Endodermal cell (in vitro differentiated cells): ENCODE results near the gene RP2. TPM values are rescaled to one million over a fixed set of nuclear protein-coding genes. Genes with fewer than 3 reads are reported as not detected.
A peak's percentile ranks its signal among the peaks of the same experiment; 100 is the strongest.

Source experiments
- DNase-seq: peaks from one replicate; pipeline ENCODE4 v3.0.0-alpha.2; 2017
- H3K27ac ChIP-seq: 2 replicates; pipeline ENCODE4 v1.5.1; 2013; ENCODE audit warnings: mild to moderate bottlenecking, low read depth, low read length, moderate library complexity
- H3K27me3 ChIP-seq: 2 replicates; pipeline ENCODE4 v1.6.1; 2013; ENCODE audit warnings: mild to moderate bottlenecking, low read length, moderate library complexity; ENCODE audit not compliant: insufficient read depth, control insufficient read depth, poor library complexity, severe bottlenecking
- H3K36me3 ChIP-seq: 2 replicates; pipeline ENCODE4 v1.7.0; 2013; ENCODE audit warnings: mild to moderate bottlenecking, low read length, moderate library complexity; ENCODE audit not compliant: control insufficient read depth, insufficient read depth
- H3K4me1 ChIP-seq: one replicate; pipeline ENCODE4 v1.7.0; 2013; ENCODE audit warnings: low read length; ENCODE audit not compliant: control insufficient read depth, insufficient read depth
- H3K4me3 ChIP-seq: 2 replicates; pipeline ENCODE4 v1.5.1; 2013; ENCODE audit warnings: mild to moderate bottlenecking, low read length, moderate library complexity
- H3K9ac ChIP-seq: 2 replicates; pipeline ENCODE4 v1.6.1; 2013; ENCODE audit warnings: mild to moderate bottlenecking, low read length, moderate library complexity; ENCODE audit not compliant: poor library complexity, severe bottlenecking; ENCODE audit errors: extremely low read depth
- H3K9me3 ChIP-seq: 2 replicates; pipeline ENCODE4 v1.6.1; 2013; ENCODE audit warnings: mild to moderate bottlenecking, low read length, moderate library complexity; ENCODE audit not compliant: control insufficient read depth
- H3K27ac Mint-ChIP-seq: 2 replicates; pipeline ENCODE4 v1.8.0; 2020; ENCODE audit warnings: mixed read lengths
- H3K27me3 Mint-ChIP-seq: 2 replicates; pipeline ENCODE4 v1.8.0; 2021; ENCODE audit warnings: mild to moderate bottlenecking, mixed read lengths; ENCODE audit not compliant: insufficient read depth
- H3K36me3 Mint-ChIP-seq: 2 replicates; pipeline ENCODE4 v1.8.0; 2020; ENCODE audit warnings: low read depth, mixed read lengths
- H3K4me1 Mint-ChIP-seq: 2 replicates; pipeline ENCODE4 v1.8.0; 2020; ENCODE audit warnings: mixed read lengths
- H3K4me3 Mint-ChIP-seq: 2 replicates; pipeline ENCODE4 v1.8.0; 2020; ENCODE audit warnings: mild to moderate bottlenecking, moderate library complexity, mixed read lengths
- H3K9me3 Mint-ChIP-seq: 2 replicates; pipeline ENCODE4 v1.8.0; 2020; ENCODE audit warnings: mild to moderate bottlenecking, mixed read lengths
- WGBS, 2 experiments: methylation state at CpG; one replicate each; pipeline versions ENCODE4 v1.1.5 to v1.1.7; 2013; ENCODE audit warnings: missing lambda C conversion rate in 2 of 2, mixed read lengths in 1 of 2; ENCODE audit not compliant: insufficient coverage in 1 of 2, insufficient read length in 1 of 2; 5-methylcytosine and 5-hydroxymethylcytosine counted together
- total RNA-seq, 2 donors: library from RNA; stranded (reverse); fragmentation: NEBNext Ultra II Directional in 1 of 2; extraction: Animal tissue kit (Norgen Biotek cat#: 25700) in 1 of 2; gene quantifications; 2 replicates in 1 of 2; 3 replicates in 1 of 2; pipeline ENCODE4 v1.2.1, GENCODE V29; 2021
- TF ChIP-seq, protein P1 (sequence below): fragments of 200-600 bp; sonication (generic); conservative IDR thresholded peaks from 2 replicates; pipeline ENCODE4 v1.5.0; 2021; ENCODE audit warnings: antibody characterized with exemption, mild to moderate bottlenecking

RP2 gene
- total RNA-seq, 2 donors from 2014 or later: 11.8 to 12.1 TPM

DNA sequence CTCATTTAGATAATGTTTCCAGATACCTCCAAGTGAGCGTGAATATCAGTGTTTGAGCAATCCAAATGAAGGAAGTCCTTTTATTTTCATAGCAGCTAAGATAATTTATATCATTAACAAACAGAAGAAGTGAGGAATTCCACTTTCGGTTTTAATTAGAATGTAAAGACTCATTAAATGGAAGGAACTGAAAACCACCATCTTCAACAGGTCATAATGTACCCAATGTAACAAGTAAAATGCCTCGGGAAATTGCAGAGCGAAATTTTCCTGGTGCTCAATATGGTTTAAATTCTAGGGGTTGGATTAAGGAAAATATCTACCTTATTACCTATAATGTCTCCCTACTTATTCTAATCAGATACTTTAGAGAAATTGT, 44.0 kb upstream of the RP2 start:
- Histone ChIP-seq H3K27me3 (no peaks in the 10 kb centered on the region), H3K9ac (no peak overlapping the region), H3K4me3 (no peak overlapping the region), H3K36me3 (no peaks in the 10 kb centered on the region), H3K4me1 (peaks cover 6% of the 10 kb centered on the region), H3K9me3 (no peaks in the 10 kb centered on the region), H3K27ac (no peak overlapping the region)
- TF ChIP-seq, protein P1, sequence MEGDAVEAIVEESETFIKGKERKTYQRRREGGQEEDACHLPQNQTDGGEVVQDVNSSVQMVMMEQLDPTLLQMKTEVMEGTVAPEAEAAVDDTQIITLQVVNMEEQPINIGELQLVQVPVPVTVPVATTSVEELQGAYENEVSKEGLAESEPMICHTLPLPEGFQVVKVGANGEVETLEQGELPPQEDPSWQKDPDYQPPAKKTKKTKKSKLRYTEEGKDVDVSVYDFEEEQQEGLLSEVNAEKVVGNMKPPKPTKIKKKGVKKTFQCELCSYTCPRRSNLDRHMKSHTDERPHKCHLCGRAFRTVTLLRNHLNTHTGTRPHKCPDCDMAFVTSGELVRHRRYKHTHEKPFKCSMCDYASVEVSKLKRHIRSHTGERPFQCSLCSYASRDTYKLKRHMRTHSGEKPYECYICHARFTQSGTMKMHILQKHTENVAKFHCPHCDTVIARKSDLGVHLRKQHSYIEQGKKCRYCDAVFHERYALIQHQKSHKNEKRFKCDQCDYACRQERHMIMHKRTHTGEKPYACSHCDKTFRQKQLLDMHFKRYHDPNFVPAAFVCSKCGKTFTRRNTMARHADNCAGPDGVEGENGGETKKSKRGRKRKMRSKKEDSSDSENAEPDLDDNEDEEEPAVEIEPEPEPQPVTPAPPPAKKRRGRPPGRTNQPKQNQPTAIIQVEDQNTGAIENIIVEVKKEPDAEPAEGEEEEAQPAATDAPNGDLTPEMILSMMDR: no peak
- peaks cover 72% of the 10 kb centered on the region for H3K9me3 Mint-ChIP-seq
- H3K36me3 Mint-ChIP-seq: no peaks in the 10 kb centered on the region
- H3K27me3 Mint-ChIP-seq: no peaks in the 10 kb centered on the region
- no CpG with 5 or more reads among the region's 4 CpGs for WGBS, 2 experiments
- no peak overlapping the region for H3K4me3 Mint-ChIP-seq
- peaks cover 20% of the 10 kb centered on the region for H3K4me1 Mint-ChIP-seq
- no peak for DNase-seq
- H3K27ac Mint-ChIP-seq: peak overlapping the region; percentile 35

DNA sequence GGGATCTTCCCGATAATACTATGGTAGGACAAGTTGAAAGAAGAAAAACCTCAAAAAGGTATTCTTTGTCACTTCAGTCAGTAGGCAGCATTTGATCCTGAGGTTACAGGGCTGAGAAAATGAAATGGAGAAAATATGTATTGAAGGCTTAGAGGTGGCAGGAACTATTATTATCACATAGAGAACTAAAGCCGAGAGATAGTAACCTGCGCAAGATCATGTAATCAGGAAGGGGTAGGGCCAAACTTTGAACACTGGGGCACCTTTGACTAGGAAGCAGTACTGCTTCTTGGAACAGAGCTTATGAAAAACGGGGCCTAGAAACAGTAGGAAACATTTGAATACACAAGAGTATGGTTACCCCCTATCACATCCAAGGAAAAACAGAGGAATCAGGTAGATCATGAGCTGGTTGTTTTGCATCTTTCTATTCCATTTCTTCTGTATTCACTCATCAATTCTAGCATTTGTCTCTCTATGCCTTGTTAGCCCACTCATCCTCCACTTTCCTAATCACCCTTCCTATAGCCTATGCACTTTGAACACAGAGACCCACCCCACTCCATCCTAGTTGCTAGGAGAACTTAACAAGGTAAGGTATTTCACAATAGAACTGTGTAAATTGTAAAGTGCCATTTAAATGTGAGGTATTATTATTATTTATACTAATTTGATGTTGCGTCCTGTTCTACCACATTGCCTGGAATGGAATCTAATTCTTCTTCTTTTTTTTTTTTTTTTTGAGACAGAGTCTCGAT, 43.3 kb upstream of the RP2 start:
- no peaks in the 10 kb centered on the region for H3K27me3 Mint-ChIP-seq
- TF ChIP-seq, protein P1: no peak
- peaks cover 20% of the 10 kb centered on the region for H3K4me1 Mint-ChIP-seq
- H3K9ac ChIP-seq: no peak overlapping the region
- H3K27me3 ChIP-seq: no peaks in the 10 kb centered on the region
- no peaks in the 10 kb centered on the region for H3K36me3 Mint-ChIP-seq
- H3K9me3 Mint-ChIP-seq: peaks cover 66% of the 10 kb centered on the region
- H3K4me3 Mint-ChIP-seq: no peak overlapping the region
- DNase-seq: no peak
- peaks cover 6% of the 10 kb centered on the region for H3K4me1 ChIP-seq
- H3K27ac ChIP-seq: no peak overlapping the region
- no peak overlapping the region for H3K4me3 ChIP-seq
- no peak overlapping the region for H3K27ac Mint-ChIP-seq
- H3K36me3 ChIP-seq: no peaks in the 10 kb centered on the region
- H3K9me3 ChIP-seq: no peaks in the 10 kb centered on the region
- 88 to 100% methylated on average over 1 to 4 of the region's 6 CpGs for WGBS, 2 experiments

DNA sequence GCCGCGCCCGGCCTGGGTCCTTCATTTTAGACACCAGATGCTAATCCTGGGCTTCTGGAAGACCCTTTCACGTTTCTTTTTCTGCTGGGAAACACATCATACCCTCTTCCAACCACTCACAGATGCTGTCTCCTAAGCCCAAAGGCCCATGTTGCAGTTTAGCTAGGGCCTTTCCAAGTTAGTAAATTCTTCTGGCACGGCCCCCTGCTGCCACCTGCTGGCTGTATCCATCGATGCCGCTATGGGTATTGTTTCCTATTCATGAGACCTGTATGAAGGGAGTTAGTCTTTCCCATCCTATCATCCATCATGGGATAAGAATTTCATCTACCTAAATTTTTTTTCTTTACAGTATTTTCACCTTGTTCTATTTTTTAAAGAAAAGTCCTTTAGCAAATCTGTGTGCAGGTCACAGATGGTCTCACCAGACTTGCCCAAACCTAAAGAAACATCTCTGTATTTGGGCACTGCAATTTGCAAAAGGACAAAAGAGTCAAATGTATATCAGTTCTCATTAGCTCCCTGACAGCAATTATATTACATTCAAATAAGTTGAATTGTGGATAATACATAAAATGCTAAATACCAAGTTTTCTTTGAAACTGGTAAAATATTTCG, 40.2 kb upstream of the RP2 start:
- Histone ChIP-seq H3K4me3 (no peak overlapping the region), H3K9me3 (no peaks in the 10 kb centered on the region), H3K27me3 (no peaks in the 10 kb centered on the region), H3K27ac (no peak overlapping the region), H3K36me3 (no peaks in the 10 kb centered on the region), H3K9ac (no peak overlapping the region), H3K4me1 (peaks cover 4% of the 10 kb centered on the region)
- H3K4me1 Mint-ChIP-seq: peaks cover 18% of the 10 kb centered on the region
- H3K36me3 Mint-ChIP-seq: no peaks in the 10 kb centered on the region
- WGBS, 2 experiments: 43% methylated on average over 6 of the region's 8 CpGs; no CpG with 5 or more reads in 1 of the 2 experiments
- H3K9me3 Mint-ChIP-seq: peaks cover 54% of the 10 kb centered on the region
- peak; percentile 92 for DNase-seq
- no peak overlapping the region for H3K4me3 Mint-ChIP-seq
- no peak overlapping the region for H3K27ac Mint-ChIP-seq
- TF ChIP-seq, protein P1: peak; percentile 85
- H3K27me3 Mint-ChIP-seq: no peaks in the 10 kb centered on the region
